Measurements from ENCODE around the gene IL12RB1.

The IL12RB1 gene

GRCh38 chr19:18099623-18099995 lies 12.9 kb upstream of the IL12RB1 start:
- CTCF ChIA-PET, result no interaction called here
- POLR2A ChIA-PET, result interaction anchor here (1.3 kb wide), 1 partner anchor 11 kb away, joined by 6 read pairs; no protein-coding TSS in a partner anchor
- DNase-seq (ENCODE audit: extremely low spot score), result no peak
- TF ChIP-seq L3MBTL2 (conservative IDR thresholded peaks at IDR 0.05), result no peak
- no peak for TF ChIP-seq BHLHE40 (IDR thresholded peaks at IDR 0.05; ENCODE audit: borderline replicate concordance)
- no peak for TF ChIP-seq CTBP1 (IDR thresholded peaks at IDR 0.05; ENCODE audit: borderline replicate concordance)
- TF ChIP-seq FOXM1 (IDR thresholded peaks at IDR 0.05; ENCODE audit: borderline replicate concordance), result no peak
- no peak for TF ChIP-seq SUZ12 (IDR thresholded peaks at IDR 0.05)
- TF ChIP-seq SP1 (IDR thresholded peaks at IDR 0.05), result no peak

- TF ChIP-seq L3MBTL2 (conservative IDR thresholded peaks at IDR 0.05) (no peak), SP1 (IDR thresholded peaks at IDR 0.05) (no peak), NFRKB (IDR thresholded peaks at IDR 0.05) (no peak), FOXK2 (IDR thresholded peaks at IDR 0.05) (no peak), FOXA1 (IDR thresholded peaks at IDR 0.05) (no peak)
- POLR2A ChIA-PET, result interaction anchor here (1.3 kb wide), 1 partner anchor 11 kb away, joined by 6 read pairs; no protein-coding TSS in a partner anchor
- no peak for DNase-seq (ENCODE audit: extremely low spot score)
- CTCF ChIA-PET, result no interaction called here
Measured at GRCh38 chr19:18098891-18099622, 12.3 kb upstream of the IL12RB1 start.

- no peak for DNase-seq (ENCODE audit: extremely low spot score)
Measured at GRCh38 chr19:18097993-18098890, 11.5 kb upstream of the IL12RB1 start.

GRCh38 chr19:18097217-18097992 lies 10.7 kb upstream of the IL12RB1 start, which contains the start of gene MAST3:
Gene MAST3 (plus strand): TSS chr19:18097778. CDS start chr19:18097793, 15 bp downstream.
- ChIA-PET POLR2A (no interaction called here), CTCF (no interaction called here)
- DNase-seq (ENCODE audit: extremely low spot score), result peak; percentile 99
- TF ChIP-seq FOXM1 (IDR thresholded peaks at IDR 0.05; ENCODE audit: borderline replicate concordance) (no peak), BHLHE40 (IDR thresholded peaks at IDR 0.05; ENCODE audit: borderline replicate concordance) (no peak), LEF1 (IDR thresholded peaks at IDR 0.05; ENCODE audit: borderline replicate concordance) (no peak), NFRKB (IDR thresholded peaks at IDR 0.05) (no peak), SUZ12 (IDR thresholded peaks at IDR 0.05) (no peak), L3MBTL2 (conservative IDR thresholded peaks at IDR 0.05) (no peak), HDGF (IDR thresholded peaks at IDR 0.05; ENCODE audit: borderline replicate concordance) (no peak), FOXK2 (IDR thresholded peaks at IDR 0.05) (no peak), SP1 (IDR thresholded peaks at IDR 0.05) (no peak), ELF4 (IDR thresholded peaks at IDR 0.05) (no peak), CTBP1 (IDR thresholded peaks at IDR 0.05; ENCODE audit: borderline replicate concordance) (no peak), ARNT (IDR thresholded peaks at IDR 0.05) (no peak), FOXA1 (IDR thresholded peaks at IDR 0.05) (no peak)

More at GRCh38 chr19:18097993-18098890, 11.5 kb upstream of the IL12RB1 start:
- no peak for TF ChIP-seq FOXA1 (IDR thresholded peaks at IDR 0.05)
- TF ChIP-seq L3MBTL2 (conservative IDR thresholded peaks at IDR 0.05), result no peak
- TF ChIP-seq ZNF384 (IDR thresholded peaks at IDR 0.05), result no peak
- no peak for TF ChIP-seq ELF4 (IDR thresholded peaks at IDR 0.05)
- no peak for TF ChIP-seq NFRKB (IDR thresholded peaks at IDR 0.05)
- no peak for TF ChIP-seq ARNT (IDR thresholded peaks at IDR 0.05)
- TF ChIP-seq FOXK2 (IDR thresholded peaks at IDR 0.05), result no peak
- TF ChIP-seq SP1 (IDR thresholded peaks at IDR 0.05), result no peak
- ChIA-PET POLR2A (interaction anchor here (1.3 kb wide), 1 partner anchor 12 kb away, joined by 6 read pairs; no protein-coding TSS in a partner anchor), CTCF (no interaction called here)

GRCh38 chr19:18096258-18096657 lies 9.5 kb upstream of the IL12RB1 start:
- POLR2A ChIA-PET, result no interaction called here
- no peak for TF ChIP-seq PKNOX1 (IDR thresholded peaks at IDR 0.05)
- TF ChIP-seq HDGF (IDR thresholded peaks at IDR 0.05; ENCODE audit: borderline replicate concordance), result no peak
- TF ChIP-seq FOXM1 (IDR thresholded peaks at IDR 0.05; ENCODE audit: borderline replicate concordance), result no peak
- no peak for TF ChIP-seq CTBP1 (IDR thresholded peaks at IDR 0.05; ENCODE audit: borderline replicate concordance)
- TF ChIP-seq TARDBP (IDR thresholded peaks at IDR 0.05), result no peak
- TF ChIP-seq ZNF384 (IDR thresholded peaks at IDR 0.05), result no peak
- no peak for TF ChIP-seq ELF4 (IDR thresholded peaks at IDR 0.05)
- no peak for TF ChIP-seq L3MBTL2 (conservative IDR thresholded peaks at IDR 0.05)
- no peak for TF ChIP-seq BHLHE40 (IDR thresholded peaks at IDR 0.05; ENCODE audit: borderline replicate concordance)
- TF ChIP-seq FOXA1 (IDR thresholded peaks at IDR 0.05), result no peak
- no peak for TF ChIP-seq ARNT (IDR thresholded peaks at IDR 0.05)
- no peak for TF ChIP-seq LEF1 (IDR thresholded peaks at IDR 0.05; ENCODE audit: borderline replicate concordance)
- TF ChIP-seq NFRKB (IDR thresholded peaks at IDR 0.05), result no peak
- TF ChIP-seq SP1 (IDR thresholded peaks at IDR 0.05), result no peak
- no peak for TF ChIP-seq SUZ12 (IDR thresholded peaks at IDR 0.05)
- TF ChIP-seq FOXK2 (IDR thresholded peaks at IDR 0.05), result no peak
- CTCF ChIA-PET, result no interaction called here
- no peak for DNase-seq (ENCODE audit: extremely low spot score)

- peak; percentile 56 for DNase-seq (ENCODE audit: extremely low spot score)
- no peak for TF ChIP-seq SUZ12 (IDR thresholded peaks at IDR 0.05)
- TF ChIP-seq ARNT (IDR thresholded peaks at IDR 0.05), result no peak
- no peak for TF ChIP-seq TARDBP (IDR thresholded peaks at IDR 0.05)
- no peak for TF ChIP-seq LEF1 (IDR thresholded peaks at IDR 0.05; ENCODE audit: borderline replicate concordance)
- TF ChIP-seq L3MBTL2 (conservative IDR thresholded peaks at IDR 0.05), result peak; percentile 93
- TF ChIP-seq ZNF384 (IDR thresholded peaks at IDR 0.05), result no peak
- TF ChIP-seq FOXA1 (IDR thresholded peaks at IDR 0.05), result no peak
- ChIA-PET POLR2A (no interaction called here), CTCF (no interaction called here)
Measured at GRCh38 chr19:18093439-18094161, 6.9 kb upstream of the IL12RB1 start.

All from HEK293T (cell line).